Keratinocyte (primary cell): ENCODE results near the gene CCL15. TPM values are rescaled to one million over a fixed set of nuclear protein-coding genes. Genes with fewer than 3 reads are reported as not detected.

Experiments
- DNase-seq: peaks from one replicate; pipeline ENCODE4 v3.0.0-alpha.2; 2011; ENCODE audit warnings: low read depth, missing footprints, low spot score
- FAIRE-seq: peaks from 2 replicates; lab custom pipeline; 2011; peaks lifted over from hg19 to GRCh38; lab: Jason Lieb, UNC
- H2AFZ ChIP-seq: 2 replicates; pipeline ENCODE4 v1.6.0; 2012; ENCODE audit warnings: low read length, control low read depth, inconsistent platforms; ENCODE audit not compliant: control insufficient read depth
- H3K27ac ChIP-seq: 2 replicates; pipeline ENCODE4 v1.5.1; 2011; ENCODE audit warnings: low read length; ENCODE audit not compliant: control insufficient read depth, insufficient read depth
- H3K27me3 ChIP-seq: 3 replicates; pipeline ENCODE4 v1.6.0; 2011; ENCODE audit warnings: low read length; ENCODE audit not compliant: control insufficient read depth, insufficient read depth; ENCODE audit errors: extremely low read depth
- H3K36me3 ChIP-seq, 2 experiments: 2 replicates in 1 of 2; 3 replicates in 1 of 2; pipeline ENCODE4 v1.5.1; 2011; ENCODE audit warnings: low read length in 2 of 2, mild to moderate bottlenecking in 1 of 2; ENCODE audit not compliant: control insufficient read depth in 2 of 2, insufficient read depth in 2 of 2; ENCODE audit errors: extremely low read depth in 1 of 2
- H3K4me1 ChIP-seq: 3 replicates; pipeline ENCODE4 v1.5.1; 2011; ENCODE audit warnings: low read length; ENCODE audit not compliant: control insufficient read depth, insufficient read depth; ENCODE audit errors: extremely low read depth
- H3K4me2 ChIP-seq: 3 replicates; pipeline ENCODE4 v1.6.0; 2011; ENCODE audit warnings: low read depth, low read length; ENCODE audit not compliant: control insufficient read depth, insufficient read depth; ENCODE audit errors: extremely low read depth
- H3K4me3 ChIP-seq, 3 experiments: fragments of 200-600 bp in 1 of 3; sonication (generic) in 1 of 3; 2 replicates in 2 of 3; 3 replicates in 1 of 3; pipeline ENCODE4 v1.5.1; 2011 to 2016; ENCODE audit warnings: low read length in 3 of 3, mild to moderate bottlenecking in 3 of 3, control low read depth in 2 of 3, inconsistent platforms in 1 of 3, low read depth in 1 of 3, mixed read lengths in 1 of 3, mixed run types in 1 of 3, moderate library complexity in 1 of 3; ENCODE audit not compliant: control insufficient read depth in 2 of 3, insufficient read depth in 2 of 3; ENCODE audit errors: extremely low read depth in 1 of 3
- H3K79me2 ChIP-seq: 2 replicates; pipeline ENCODE4 v1.6.0; 2012; ENCODE audit warnings: low read length; ENCODE audit not compliant: control insufficient read depth, insufficient read depth
- H3K9ac ChIP-seq: 3 replicates; pipeline ENCODE4 v1.6.0; 2011; ENCODE audit warnings: low read length; ENCODE audit not compliant: control insufficient read depth, insufficient read depth; ENCODE audit errors: extremely low read depth
- H3K9me1 ChIP-seq: 3 replicates; pipeline ENCODE4 v1.6.0; 2011; ENCODE audit warnings: low read length; ENCODE audit not compliant: control insufficient read depth, insufficient read depth; ENCODE audit errors: extremely low read depth
- H3K9me3 ChIP-seq: 2 replicates; pipeline ENCODE4 v1.5.1; 2012; ENCODE audit warnings: low read depth, low read length; ENCODE audit not compliant: control insufficient read depth
- H4K20me1 ChIP-seq: 3 replicates; pipeline ENCODE4 v1.6.0; 2011; ENCODE audit warnings: low read length; ENCODE audit not compliant: control insufficient read depth, insufficient read depth; ENCODE audit errors: extremely low read depth
- EZH2 ChIP-seq: IDR thresholded peaks from one replicate; pipeline ENCODE4 v1.6.1; 2012; ENCODE audit warnings: inconsistent platforms, mild to moderate bottlenecking, low read length, moderate library complexity
- dilution Hi-C: fragments of 300-500 bp; cut with MboI; formaldehyde crosslinking; loops from one replicate; pipeline ENCODE4 v1.7.0; 2020; ENCODE audit warnings: low sequenced_read_pairs; ENCODE audit not compliant: extremely low pct_ligation_motif_present
- polyA plus RNA-seq, 5 experiments: library from polyadenylated mRNA; depleted of rRNA in 3 of 5; stranded (reverse) in 3 of 5; stranded (forward) in 1 of 5; unstranded in 1 of 5; fragments of >200 nt; gene quantifications; 1 replicate in 1 of 5; 2 replicates in 3 of 5; 3 replicates in 1 of 5; pipeline versions ENCODE4 v1.2.1 to v1.2.3, GENCODE V29; 2011 to 2012; ENCODE audit warnings: missing spikeins in 2 of 5, low read depth in 1 of 5, low replicate concordance in 1 of 5
- TF ChIP-seq, protein P1 (sequence below), 3 experiments: IDR thresholded peaks in 1 of 3; conservative IDR thresholded peaks in 1 of 3; optimal IDR thresholded peaks in 1 of 3; 2 replicates in 2 of 3; 3 replicates in 1 of 3; pipeline versions ENCODE3 to v1.5.1; 2011; ENCODE audit warnings: low read length in 3 of 3, mild to moderate bottlenecking in 3 of 3, moderate library complexity in 2 of 3, control low read depth in 1 of 3, inconsistent platforms in 1 of 3; ENCODE audit not compliant: insufficient read depth in 2 of 3; ENCODE audit errors: extremely low read depth in 1 of 3

The CCL15 gene
- polyA plus RNA-seq, 1 donor (not counting 4 experiments of a cell fraction or from before 2014, with no cell fraction given) = not detected

DNA sequence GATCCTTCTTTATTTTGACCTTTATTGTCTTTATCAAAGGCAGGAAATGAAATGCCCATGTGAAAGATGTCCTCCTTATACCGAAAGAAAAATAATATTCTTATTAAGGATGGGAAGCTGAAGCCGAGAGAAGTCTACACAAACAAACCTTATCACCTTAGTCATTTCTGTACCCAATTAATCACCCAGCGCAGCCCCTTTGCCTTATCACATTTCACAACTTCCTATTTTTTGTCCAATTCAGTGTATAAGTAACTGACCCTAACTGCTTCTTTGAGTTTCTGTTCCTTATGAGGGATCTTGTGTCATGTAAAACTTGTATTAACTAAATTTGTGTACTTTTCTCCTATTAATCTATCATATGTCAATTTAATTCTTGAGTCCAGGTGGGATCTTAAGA is 32.8 kb upstream of the CCL15 start:
- Histone ChIP-seq H3K9ac (no peak overlapping the region), H3K79me2 (no peaks in the 10 kb centered on the region), H3K9me1 (no peaks in the 10 kb centered on the region), H3K4me2 (no peak overlapping the region), H4K20me1 (no peaks in the 10 kb centered on the region), H3K27me3 (no peaks in the 10 kb centered on the region), H2AFZ (no peak overlapping the region), H3K9me3 (no peaks in the 10 kb centered on the region), H3K4me3 (no peak overlapping the region), H3K27ac (no peak overlapping the region), H3K4me1 (peaks cover 10% of the 10 kb centered on the region), H3K36me3 (no peaks in the 10 kb centered on the region)
- dilution Hi-C loops = no loop called here
- DNase-seq (no peak), FAIRE-seq (no peak)
- TF ChIP-seq, protein P1, sequence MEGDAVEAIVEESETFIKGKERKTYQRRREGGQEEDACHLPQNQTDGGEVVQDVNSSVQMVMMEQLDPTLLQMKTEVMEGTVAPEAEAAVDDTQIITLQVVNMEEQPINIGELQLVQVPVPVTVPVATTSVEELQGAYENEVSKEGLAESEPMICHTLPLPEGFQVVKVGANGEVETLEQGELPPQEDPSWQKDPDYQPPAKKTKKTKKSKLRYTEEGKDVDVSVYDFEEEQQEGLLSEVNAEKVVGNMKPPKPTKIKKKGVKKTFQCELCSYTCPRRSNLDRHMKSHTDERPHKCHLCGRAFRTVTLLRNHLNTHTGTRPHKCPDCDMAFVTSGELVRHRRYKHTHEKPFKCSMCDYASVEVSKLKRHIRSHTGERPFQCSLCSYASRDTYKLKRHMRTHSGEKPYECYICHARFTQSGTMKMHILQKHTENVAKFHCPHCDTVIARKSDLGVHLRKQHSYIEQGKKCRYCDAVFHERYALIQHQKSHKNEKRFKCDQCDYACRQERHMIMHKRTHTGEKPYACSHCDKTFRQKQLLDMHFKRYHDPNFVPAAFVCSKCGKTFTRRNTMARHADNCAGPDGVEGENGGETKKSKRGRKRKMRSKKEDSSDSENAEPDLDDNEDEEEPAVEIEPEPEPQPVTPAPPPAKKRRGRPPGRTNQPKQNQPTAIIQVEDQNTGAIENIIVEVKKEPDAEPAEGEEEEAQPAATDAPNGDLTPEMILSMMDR (optimal IDR thresholded peaks at IDR 0.05 in 1 of 3, IDR thresholded peaks at IDR 0.05 in 1 of 3, conservative IDR thresholded peaks at IDR 0.05 in 1 of 3; ENCODE audit: extremely low read depth in 1 of 3, insufficient read depth in 2 of 3, low read length in 3 of 3) = no peak

DNA sequence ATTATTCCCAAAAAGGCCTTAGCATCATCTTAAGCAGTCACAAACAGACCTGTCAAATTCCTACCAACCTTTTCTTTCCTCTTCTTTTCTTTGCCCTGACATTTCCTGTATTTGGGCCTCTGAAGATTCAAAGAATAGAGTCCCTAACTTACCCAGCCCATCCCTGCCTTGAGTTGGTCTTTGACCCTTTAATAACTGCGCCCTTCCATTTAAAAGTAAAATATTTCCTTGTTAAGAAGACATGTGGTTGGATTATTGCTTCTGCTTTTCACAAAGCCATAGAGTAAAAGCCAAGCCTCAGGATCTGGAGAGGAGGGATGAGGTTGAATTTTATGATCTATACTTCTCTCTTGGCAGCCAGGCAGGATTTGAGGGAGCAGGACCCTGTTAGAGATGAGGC is 29.6 kb upstream of the CCL15 start:
- Histone ChIP-seq H3K27ac (no peak overlapping the region), H3K79me2 (no peaks in the 10 kb centered on the region), H2AFZ (no peak overlapping the region), H3K4me1 (peaks cover 10% of the 10 kb centered on the region), H3K9ac (no peak overlapping the region), H3K4me2 (no peak overlapping the region), H4K20me1 (no peaks in the 10 kb centered on the region), H3K9me1 (no peaks in the 10 kb centered on the region), H3K9me3 (no peaks in the 10 kb centered on the region), H3K27me3 (no peaks in the 10 kb centered on the region), H3K4me3 (no peak overlapping the region), H3K36me3 (no peaks in the 10 kb centered on the region)
- DNase-seq (no peak), FAIRE-seq (no peak)
- TF ChIP-seq, protein P1 (optimal IDR thresholded peaks at IDR 0.05 in 1 of 3, IDR thresholded peaks at IDR 0.05 in 1 of 3, conservative IDR thresholded peaks at IDR 0.05 in 1 of 3; ENCODE audit: extremely low read depth in 1 of 3, insufficient read depth in 2 of 3, low read length in 3 of 3) = no peak
- TF ChIP-seq EZH2 = no peak
- dilution Hi-C loops = no loop called here
